Measurements from ENCODE around the gene EPB41L5.
"Not testable (repeated sequence)": the region's sequence is repeated elsewhere in the genome, so short reads cannot be mapped to it uniquely, and the experiment has no call there.

Gene EPB41L5

DNA sequence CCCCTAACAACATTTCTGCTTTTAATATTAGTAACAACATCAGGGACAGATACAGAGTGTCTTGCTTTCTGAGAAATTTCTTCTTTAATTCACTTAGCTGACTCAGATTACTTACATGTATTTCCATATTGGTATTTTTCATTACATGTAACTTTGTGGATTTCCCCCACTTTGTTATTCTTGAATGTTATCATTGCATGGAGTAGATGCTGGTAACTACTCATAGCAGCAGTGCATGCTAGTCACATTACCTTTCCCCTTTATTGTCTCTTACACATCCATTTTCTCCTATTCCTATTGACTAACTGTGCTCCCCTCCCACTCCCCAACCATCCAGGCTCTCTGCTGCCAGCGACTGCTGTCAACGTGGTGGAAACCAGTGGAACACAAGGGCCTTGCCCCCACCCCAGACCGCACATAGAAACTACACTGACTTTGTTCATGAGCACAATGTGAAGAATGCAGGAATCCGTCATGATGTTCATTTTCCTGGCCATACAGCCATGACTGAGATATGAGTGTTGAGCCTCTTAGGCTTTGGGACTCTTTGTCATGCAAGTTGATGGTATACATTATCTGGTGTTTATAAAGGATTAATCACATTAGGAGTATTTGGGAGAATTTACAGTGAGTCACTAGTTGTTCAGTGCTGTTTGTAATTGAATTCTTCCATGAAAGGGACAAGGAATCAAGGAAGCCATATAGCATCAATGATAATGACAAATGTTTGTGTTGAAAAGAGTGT, 91.0 kb downstream of the EPB41L5 start:
- DNase-seq = no peak

- DNase-seq = no peak
These were observed 91.9 kb downstream of the EPB41L5 start for GRCh38 chr2:120104772-120105171.

DNA sequence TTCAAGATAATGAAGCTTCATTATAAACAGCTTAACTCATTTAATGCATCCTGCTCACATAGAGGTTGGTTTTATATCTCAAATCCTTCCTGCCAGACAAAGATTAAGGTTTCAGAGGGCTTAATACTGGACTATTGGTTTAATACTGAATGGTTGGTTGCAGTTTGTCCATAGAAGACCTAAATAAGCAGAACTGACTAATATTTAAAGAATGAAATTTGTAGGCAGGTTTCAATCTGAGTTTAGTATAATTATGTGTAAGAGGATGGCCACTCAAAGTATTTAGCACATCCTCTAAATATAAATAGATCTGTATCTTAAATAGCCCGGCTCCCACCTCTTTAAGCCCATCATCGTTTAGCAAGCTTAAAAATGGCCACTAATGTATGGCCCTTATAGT, 92.5 kb downstream of the EPB41L5 start:
- DNase-seq = no peak

DNA sequence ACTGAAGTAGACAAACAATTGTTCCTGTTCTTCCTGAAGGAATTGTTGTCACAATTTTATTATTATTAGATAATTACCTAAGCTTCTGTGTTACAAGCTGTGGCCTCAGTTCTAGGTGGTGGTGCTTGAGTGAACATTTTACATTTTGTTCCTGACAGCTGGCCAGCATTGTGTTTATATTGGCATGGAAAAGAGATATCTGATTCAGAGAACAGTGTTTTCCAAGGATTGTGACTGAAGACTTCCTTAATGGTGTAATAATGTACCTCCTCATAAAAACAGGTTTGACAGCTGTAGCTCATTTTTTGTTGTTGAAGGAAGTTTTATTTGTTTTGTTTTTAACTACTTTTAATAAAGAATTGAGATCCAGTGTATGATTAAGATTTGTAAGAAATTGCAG, 95.2 kb downstream of the EPB41L5 start:
- no peak for DNase-seq

- DNase-seq = no peak
These were observed 95.9 kb downstream of the EPB41L5 start for GRCh38 chr2:120108749-120109148.

- DNase-seq = peak; percentile 54
These were observed 96.5 kb downstream of the EPB41L5 start for GRCh38 chr2:120109186-120110061.

DNA sequence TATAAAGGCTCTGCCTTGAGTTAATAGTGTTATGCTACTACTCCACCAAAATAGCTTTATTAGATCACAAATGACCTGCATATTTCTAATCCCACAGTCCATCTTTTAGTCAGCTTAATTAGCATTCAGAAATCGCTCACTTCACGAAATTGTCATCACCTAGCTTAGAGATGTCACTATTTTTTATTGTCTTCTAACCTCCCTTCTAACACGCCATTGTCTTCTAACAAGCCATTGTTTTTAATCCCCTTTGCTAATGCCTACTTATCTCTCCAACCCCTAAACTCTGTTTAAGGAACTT, 97.1 kb downstream of the EPB41L5 start:
- no peak for DNase-seq

- no peak for DNase-seq
These were observed 97.6 kb downstream of the EPB41L5 start for GRCh38 chr2:120110507-120110906.

- no peak for DNase-seq
These were observed 98.3 kb downstream of the EPB41L5 start for GRCh38 chr2:120111193-120111592.

GRCh38 chr2:120118018-120118417, 105.1 kb downstream of the EPB41L5 start:
- DNase-seq = no peak

GRCh38 chr2:120118471-120118870, 105.6 kb downstream of the EPB41L5 start:
- no peak for DNase-seq

DNA sequence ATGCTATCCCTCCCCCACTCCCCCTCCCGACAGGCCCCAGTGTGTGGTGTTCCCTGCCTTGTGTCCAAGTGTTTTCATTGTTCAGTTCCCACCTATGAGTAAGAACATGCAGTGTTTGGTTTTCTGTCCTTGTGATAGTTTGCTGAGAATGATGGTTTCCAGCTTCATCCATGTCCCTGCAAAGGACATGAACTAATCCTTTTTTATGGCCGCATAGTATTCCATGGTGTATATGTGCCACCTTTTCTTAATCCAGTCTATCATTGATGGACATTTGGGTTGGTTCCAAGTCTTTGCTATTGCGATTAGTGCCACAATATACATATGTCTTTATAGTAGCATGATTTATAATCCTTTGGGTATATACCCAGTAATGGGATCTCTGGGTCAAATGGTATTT, 108.5 kb downstream of the EPB41L5 start:
- DNase-seq = not testable (repeated sequence)

GRCh38 chr2:120123090-120123489, 110.2 kb downstream of the EPB41L5 start:
- DNase-seq = no peak

GRCh38 chr2:120125195-120125594, 112.3 kb downstream of the EPB41L5 start:
- no peak for DNase-seq

- DNase-seq = no peak
These were observed 115.3 kb downstream of the EPB41L5 start for GRCh38 chr2:120128216-120128615.

- no peak for DNase-seq
These were observed 119.3 kb downstream of the EPB41L5 start for GRCh38 chr2:120132190-120132589.

GRCh38 chr2:120132691-120133090, 119.8 kb downstream of the EPB41L5 start:
- DNase-seq = no peak

GRCh38 chr2:120133572-120134244, 120.8 kb downstream of the EPB41L5 start:
- no peak for DNase-seq

- no peak for DNase-seq
These were observed 121.4 kb downstream of the EPB41L5 start for GRCh38 chr2:120134263-120134662.

DNA sequence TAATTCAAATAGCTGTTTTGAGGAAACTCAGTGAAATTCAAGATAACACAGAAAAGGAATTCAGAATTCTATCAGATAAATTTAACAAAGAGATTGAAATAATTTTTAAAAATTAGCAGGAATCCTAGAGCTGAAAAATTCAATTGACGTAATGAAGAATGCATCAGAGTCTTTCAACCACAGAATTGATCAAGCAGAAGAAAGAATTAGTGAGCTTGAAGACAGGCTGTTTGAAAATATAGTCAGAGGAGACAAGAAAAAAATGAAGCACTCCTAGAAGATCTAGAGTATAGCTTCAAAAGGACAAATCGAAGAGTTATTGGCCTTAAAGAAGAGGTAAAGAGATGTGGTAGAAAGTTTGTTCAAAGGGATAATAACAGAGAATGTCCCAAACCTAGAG, 122.1 kb downstream of the EPB41L5 start:
- not testable (repeated sequence) for DNase-seq

- no peak for DNase-seq
These were observed 128.0 kb downstream of the EPB41L5 start for GRCh38 chr2:120140866-120141265.

DNA sequence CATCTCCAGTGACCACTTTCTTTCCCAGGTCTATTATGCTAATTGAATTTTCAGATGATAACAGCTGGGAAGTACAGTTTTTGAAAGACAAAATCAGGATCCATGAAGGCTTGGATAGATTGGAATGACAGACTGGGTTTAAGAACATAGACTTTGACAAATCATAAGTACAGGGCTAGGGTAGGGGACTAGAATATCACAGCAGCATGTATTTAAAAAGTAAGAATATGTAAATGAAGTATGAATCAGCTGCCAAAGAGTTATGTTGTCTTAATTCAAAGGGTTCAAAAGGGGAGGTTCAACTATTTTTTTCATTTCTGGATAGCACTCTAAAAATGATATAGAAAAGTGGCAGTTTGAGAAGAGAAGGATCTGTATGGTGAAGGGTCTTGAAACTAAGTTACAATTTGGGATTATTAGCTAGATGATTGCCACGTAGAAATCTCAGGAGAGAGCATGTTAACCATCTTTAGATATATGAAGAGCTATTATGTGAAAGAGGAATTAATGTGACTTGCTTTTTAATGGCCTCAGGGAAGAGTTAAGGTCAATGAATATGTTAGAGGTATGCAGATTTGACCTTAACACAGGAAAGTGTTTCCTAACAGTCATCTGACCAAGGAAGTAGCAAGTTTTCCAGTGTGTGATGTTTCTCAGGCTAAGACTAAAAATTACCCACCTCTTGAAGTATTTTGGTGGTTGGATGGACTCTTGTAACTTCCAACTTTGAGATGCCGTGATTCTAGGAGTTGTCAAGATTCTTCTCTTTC, 128.6 kb downstream of the EPB41L5 start:
- no peak for DNase-seq
